RWPE2 (cell line): Measurements from ENCODE around the gene PCGF3.

Experiments
- ATAC-seq: fragments of 200-7000 bp; cut with Tn5 transposase; 3 replicates; pipeline ENCODE4 v1.9.1; 2021; ENCODE audit warnings: low read depth
- DNase-seq: peaks from one replicate; pipeline ENCODE4 v3.0.0-alpha.2; 2020; ENCODE audit warnings: low spot score
- H3K27ac ChIP-seq: fragments of 450-650 bp; 2 replicates; pipeline ENCODE4 v1.5.1; 2017; ENCODE audit warnings: mild to moderate bottlenecking; ENCODE audit not compliant: poor library complexity, severe bottlenecking
- H3K27me3 ChIP-seq: fragments of 250-450 bp; sonication (Bioruptor Pico); 2 replicates; pipeline ENCODE4 v1.5.1; 2021; ENCODE audit warnings: mild to moderate bottlenecking, moderate library complexity; ENCODE audit not compliant: insufficient read depth, poor library complexity, severe bottlenecking
- H3K36me3 ChIP-seq: fragments of 250-450 bp; sonication (Bioruptor Pico); 2 replicates; pipeline ENCODE4 v1.5.1; 2020; ENCODE audit warnings: low read depth, mild to moderate bottlenecking, moderate library complexity
- H3K4me1 ChIP-seq: fragments of 250-450 bp; sonication (Bioruptor Pico); 2 replicates; pipeline ENCODE4 v1.5.1; 2021; ENCODE audit warnings: mild to moderate bottlenecking, moderate library complexity; ENCODE audit not compliant: insufficient read depth, poor library complexity, severe bottlenecking
- H3K4me3 ChIP-seq: fragments of 250-450 bp; sonication (Bioruptor Pico); 2 replicates; pipeline ENCODE4 v1.5.1; 2021; ENCODE audit warnings: mild to moderate bottlenecking, moderate library complexity; ENCODE audit not compliant: severe bottlenecking
- H3K9me3 ChIP-seq: fragments of 250-450 bp; sonication (Bioruptor Pico); 2 replicates; pipeline ENCODE4 v1.5.1; 2021; ENCODE audit warnings: mild to moderate bottlenecking, moderate library complexity; ENCODE audit not compliant: severe bottlenecking
- CTCF ChIP-seq: fragments of 450-650 bp; IDR thresholded peaks from one replicate; pipeline ENCODE4 v1.5.1; 2017; ENCODE audit warnings: mild to moderate bottlenecking, moderate library complexity; ENCODE audit not compliant: poor library complexity, severe bottlenecking

PCGF3 gene

DNA sequence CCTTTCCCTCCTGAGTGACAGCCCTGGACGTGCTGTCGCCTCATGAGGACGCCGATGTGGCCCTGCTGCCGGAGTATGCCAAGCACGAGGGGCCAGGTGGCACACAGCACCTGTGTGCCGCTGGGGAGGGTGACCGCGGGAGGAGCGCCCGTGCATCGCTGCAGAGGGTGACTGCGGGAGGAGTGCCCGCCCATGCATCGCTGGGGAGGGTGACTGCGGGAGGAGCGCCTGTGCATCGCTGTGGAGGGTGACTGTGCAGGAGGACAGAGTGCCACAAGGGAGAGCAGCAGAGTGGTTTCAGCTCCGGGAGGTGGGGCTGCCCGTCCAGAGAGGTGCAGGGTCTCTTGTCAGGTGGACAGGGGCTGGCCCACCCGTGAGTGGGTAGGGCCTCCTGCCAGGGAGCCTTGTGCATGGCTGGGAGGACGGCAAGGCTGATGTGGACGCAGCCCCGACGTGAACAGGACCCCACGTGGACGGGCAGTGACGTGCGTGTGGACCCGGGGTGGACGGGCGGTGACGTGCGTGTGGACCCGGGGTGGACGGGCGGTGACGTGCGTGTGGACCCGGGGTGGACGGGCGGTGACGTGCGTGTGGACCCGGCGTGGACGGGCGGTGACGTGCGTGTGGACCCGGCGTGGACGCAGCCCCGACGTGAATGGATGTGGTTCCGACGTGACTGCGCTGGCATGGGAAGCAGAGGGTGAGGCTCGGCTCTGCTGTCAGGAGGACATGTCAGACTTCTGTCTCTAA lies 14.7 kb downstream of the PCGF3 start:
- no peaks in the 10 kb centered on the region for H3K36me3 ChIP-seq
- no peaks in the 10 kb centered on the region for H3K9me3 ChIP-seq
- ATAC-seq = no peak
- TF ChIP-seq CTCF = no peak
- DNase-seq = no peak
- H3K27ac ChIP-seq = peak overlapping the region; percentile 37
- peaks cover 4% of the 10 kb centered on the region for H3K4me1 ChIP-seq
- no peaks in the 10 kb centered on the region for H3K27me3 ChIP-seq
- no peak overlapping the region for H3K4me3 ChIP-seq

DNA sequence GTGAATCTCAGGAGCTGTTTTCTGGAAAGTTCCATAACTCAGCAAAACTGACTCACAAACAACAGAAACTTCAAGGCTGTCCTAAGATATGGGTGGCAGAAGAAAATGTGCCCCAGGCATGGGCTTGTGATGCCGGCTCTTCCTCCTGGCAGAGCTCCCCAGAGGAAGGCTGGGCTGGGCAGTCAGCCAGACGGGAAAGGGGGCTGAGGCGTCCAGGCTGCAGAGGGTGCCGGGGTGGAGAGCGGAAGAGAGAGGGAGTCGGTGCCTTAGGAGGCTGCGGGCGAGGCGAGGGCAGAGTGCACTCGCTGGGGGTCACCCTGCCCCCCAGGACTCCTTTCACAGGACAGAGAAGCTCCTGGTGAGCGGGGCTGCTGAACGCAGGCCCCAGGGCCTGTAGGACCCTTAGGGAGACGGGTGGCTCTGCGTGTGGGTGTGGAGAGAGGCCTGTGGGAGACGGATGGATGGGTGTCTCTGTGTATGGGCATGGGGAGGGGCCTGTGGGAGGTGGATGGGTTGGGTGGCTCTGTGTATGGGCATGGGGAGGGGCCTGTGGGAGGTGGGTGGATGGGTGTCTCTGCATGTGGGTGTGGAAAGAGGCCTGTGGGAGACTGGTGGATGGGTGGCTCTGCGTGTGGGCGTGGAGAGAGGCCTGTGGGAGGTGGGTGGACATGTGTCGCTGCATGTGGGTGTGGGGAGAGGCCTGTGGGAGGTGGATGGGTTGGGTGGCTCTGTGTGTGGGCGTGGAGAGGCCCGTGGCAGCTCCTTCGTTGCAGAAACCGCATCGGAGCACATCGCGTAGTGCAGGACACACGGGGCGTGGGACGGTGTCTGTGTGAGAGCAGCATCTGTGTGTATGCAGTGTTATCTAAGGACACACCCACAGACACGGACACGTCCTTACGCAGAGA lies 15.9 kb downstream of the PCGF3 start:
- ATAC-seq (peak; percentile 66), DNase-seq (no peak)
- Histone ChIP-seq H3K4me1 (peaks cover 4% of the 10 kb centered on the region), H3K27ac (peak overlapping the region; percentile 37), H3K4me3 (no peak overlapping the region), H3K27me3 (no peaks in the 10 kb centered on the region), H3K36me3 (no peaks in the 10 kb centered on the region), H3K9me3 (no peaks in the 10 kb centered on the region)
- TF ChIP-seq CTCF = no peak

DNA sequence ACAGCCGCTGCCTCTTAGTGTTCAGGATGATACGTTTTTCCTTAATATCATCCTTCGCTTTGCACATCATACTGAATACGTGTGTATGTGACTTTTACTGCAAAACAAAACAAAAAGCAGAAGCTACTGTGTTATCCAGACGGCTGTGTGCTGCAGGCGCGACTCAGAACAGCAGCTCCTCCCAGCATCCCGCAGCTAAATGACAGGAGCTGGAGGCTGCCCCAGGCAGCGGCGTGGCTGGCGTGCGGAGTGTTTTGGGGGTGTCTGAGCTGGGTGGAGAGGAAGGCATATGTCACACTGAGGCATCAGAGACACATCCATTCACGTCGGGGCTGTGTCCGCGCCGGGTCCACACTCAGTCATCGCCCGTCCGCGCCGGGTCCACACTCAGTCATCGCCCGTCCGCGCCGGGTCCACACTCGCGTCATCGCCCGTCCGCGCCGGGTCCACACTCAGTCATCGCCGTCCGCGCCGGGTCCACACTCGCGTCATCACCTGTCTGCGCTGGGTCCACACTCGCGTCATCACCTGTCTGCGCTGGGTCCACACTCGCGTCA lies 16.6 kb downstream of the PCGF3 start:
- DNase-seq = no peak
- H3K4me1 ChIP-seq = peaks cover 4% of the 10 kb centered on the region
- TF ChIP-seq CTCF = no peak
- no peaks in the 10 kb centered on the region for H3K27me3 ChIP-seq
- no peak for ATAC-seq
- no peaks in the 10 kb centered on the region for H3K9me3 ChIP-seq
- no peak overlapping the region for H3K27ac ChIP-seq
- H3K36me3 ChIP-seq = no peaks in the 10 kb centered on the region
- no peak overlapping the region for H3K4me3 ChIP-seq

DNA sequence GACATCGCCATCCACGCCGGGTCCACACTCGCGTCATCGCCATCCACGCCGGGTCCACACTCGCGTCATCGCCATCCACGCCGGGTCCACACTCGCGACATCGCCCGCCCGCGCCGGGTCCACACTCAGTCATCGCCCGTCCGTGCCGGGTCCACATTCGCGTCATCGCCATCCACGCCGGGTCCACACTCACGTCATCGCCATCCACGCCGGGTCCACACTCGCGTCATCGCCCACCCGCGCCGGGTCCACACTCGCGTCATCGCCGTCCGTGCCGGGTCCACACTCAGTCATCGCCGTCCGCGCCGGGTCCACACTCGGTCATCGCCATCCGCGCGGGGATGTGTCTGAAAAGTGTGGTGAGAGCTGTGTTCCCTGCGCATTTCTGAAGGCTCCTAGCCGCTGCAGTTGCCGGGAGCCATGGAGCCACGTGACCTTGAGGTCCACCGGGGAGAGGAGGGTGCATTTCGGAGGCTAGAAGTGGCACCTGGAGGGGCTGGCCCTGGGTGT lies 17.3 kb downstream of the PCGF3 start:
- no peaks in the 10 kb centered on the region for H3K9me3 ChIP-seq
- H3K4me1 ChIP-seq = peaks cover 4% of the 10 kb centered on the region
- ATAC-seq = no peak
- H3K4me3 ChIP-seq = no peak overlapping the region
- DNase-seq = no peak
- H3K27ac ChIP-seq = no peak overlapping the region
- H3K27me3 ChIP-seq = no peaks in the 10 kb centered on the region
- TF ChIP-seq CTCF = no peak
- H3K36me3 ChIP-seq = no peaks in the 10 kb centered on the region; the same call in 1 of the 2 replicates
